Measurements from ENCODE around the gene MAS1L.

MAS1L gene

GRCh38 chr6:29495571-29495970, 7.8 kb upstream of the MAS1L start:
- Histone ChIP-seq H3K4me2 (ENCODE audit: low read depth, low read length, poor library complexity, severe bottlenecking) (no peak overlapping the region), H3K79me2 (ENCODE audit: insufficient read depth, low read length) (no peaks in the 10 kb centered on the region), H3K9me3 (ENCODE audit: insufficient read depth, low read length) (no peaks in the 10 kb centered on the region), H3F3A (ENCODE audit: insufficient read depth) (no peaks in the 10 kb centered on the region), H3K27ac (ENCODE audit: low read depth, low read length) (no peak overlapping the region), H3K4me3 (ENCODE audit: insufficient read depth, low read length, poor library complexity, severe bottlenecking) (no peak overlapping the region), H3K9me2 (replicated peaks; ENCODE audit: insufficient read depth, low read length) (no peaks in the 10 kb centered on the region), H2AFZ (ENCODE audit: low read depth, low read length, severe bottlenecking) (no peak overlapping the region), H3K36me3 (ENCODE audit: low read length) (no peaks in the 10 kb centered on the region), H3K9ac (ENCODE audit: low read length) (no peak overlapping the region), H4K20me1 (ENCODE audit: low read depth, low read length) (no peaks in the 10 kb centered on the region), H3K27me3 (ENCODE audit: low read length) (no peaks in the 10 kb centered on the region)
- TF ChIP-seq EZH2phosphoT487 (conservative IDR thresholded peaks at IDR 0.05; ENCODE audit: low read length): no peak
- TF ChIP-seq CTCF (IDR thresholded peaks at IDR 0.05; ENCODE audit: insufficient read depth, low read length, poor library complexity, severe bottlenecking): no peak

GRCh38 chr6:29494131-29494530, 6.4 kb upstream of the MAS1L start:
- no peak overlapping the region for H3K4me3 ChIP-seq (ENCODE audit: insufficient read depth, low read length, poor library complexity, severe bottlenecking)
- H3F3A ChIP-seq (ENCODE audit: insufficient read depth): no peaks in the 10 kb centered on the region
- H3K27ac ChIP-seq (ENCODE audit: low read depth, low read length): no peak overlapping the region
- H3K9me2 ChIP-seq (replicated peaks; ENCODE audit: insufficient read depth, low read length): no peaks in the 10 kb centered on the region
- no peak overlapping the region for H2AFZ ChIP-seq (ENCODE audit: low read depth, low read length, severe bottlenecking)
- H3K36me3 ChIP-seq (ENCODE audit: low read length): no peaks in the 10 kb centered on the region
- H3K4me2 ChIP-seq (ENCODE audit: low read depth, low read length, poor library complexity, severe bottlenecking): no peak overlapping the region
- H3K27me3 ChIP-seq (ENCODE audit: low read length): no peaks in the 10 kb centered on the region
- no peaks in the 10 kb centered on the region for H4K20me1 ChIP-seq (ENCODE audit: low read depth, low read length)
- H3K9ac ChIP-seq (ENCODE audit: low read length): no peak overlapping the region
- no peak for TF ChIP-seq EZH2phosphoT487 (conservative IDR thresholded peaks at IDR 0.05; ENCODE audit: low read length)
- TF ChIP-seq CTCF (IDR thresholded peaks at IDR 0.05; ENCODE audit: insufficient read depth, low read length, poor library complexity, severe bottlenecking): no peak
- no peaks in the 10 kb centered on the region for H3K79me2 ChIP-seq (ENCODE audit: insufficient read depth, low read length)
- H3K9me3 ChIP-seq (ENCODE audit: insufficient read depth, low read length): no peaks in the 10 kb centered on the region

- Histone ChIP-seq H2AFZ (ENCODE audit: low read depth, low read length, severe bottlenecking) (no peak overlapping the region), H3F3A (ENCODE audit: insufficient read depth) (no peaks in the 10 kb centered on the region), H3K79me2 (ENCODE audit: insufficient read depth, low read length) (no peaks in the 10 kb centered on the region), H3K9me3 (ENCODE audit: insufficient read depth, low read length) (no peaks in the 10 kb centered on the region), H3K36me3 (ENCODE audit: low read length) (no peaks in the 10 kb centered on the region), H3K4me2 (ENCODE audit: low read depth, low read length, poor library complexity, severe bottlenecking) (no peak overlapping the region), H4K20me1 (ENCODE audit: low read depth, low read length) (no peaks in the 10 kb centered on the region), H3K9ac (ENCODE audit: low read length) (no peak overlapping the region), H3K27ac (ENCODE audit: low read depth, low read length) (no peak overlapping the region), H3K27me3 (ENCODE audit: low read length) (no peaks in the 10 kb centered on the region), H3K9me2 (replicated peaks; ENCODE audit: insufficient read depth, low read length) (no peaks in the 10 kb centered on the region), H3K4me3 (ENCODE audit: insufficient read depth, low read length, poor library complexity, severe bottlenecking) (no peak overlapping the region)
- TF ChIP-seq CTCF (IDR thresholded peaks at IDR 0.05; ENCODE audit: insufficient read depth, low read length, poor library complexity, severe bottlenecking) (no peak), EZH2phosphoT487 (conservative IDR thresholded peaks at IDR 0.05; ENCODE audit: low read length) (no peak)
These were observed 5.5 kb upstream of the MAS1L start for GRCh38 chr6:29493261-29493660.
